GM20431 (cell line): ENCODE data around the gene P2RX2.

ENCODE experiments used
- in situ Hi-C: fragments of 300-500 bp; cut with MseI, MboI; formaldehyde crosslinking; loops from one replicate; pipeline ENCODE4 v1.15.0; 2020; ENCODE audit warnings: low sequenced_read_pairs; ENCODE audit not compliant: unreplicated experiment

P2RX2 gene

DNA sequence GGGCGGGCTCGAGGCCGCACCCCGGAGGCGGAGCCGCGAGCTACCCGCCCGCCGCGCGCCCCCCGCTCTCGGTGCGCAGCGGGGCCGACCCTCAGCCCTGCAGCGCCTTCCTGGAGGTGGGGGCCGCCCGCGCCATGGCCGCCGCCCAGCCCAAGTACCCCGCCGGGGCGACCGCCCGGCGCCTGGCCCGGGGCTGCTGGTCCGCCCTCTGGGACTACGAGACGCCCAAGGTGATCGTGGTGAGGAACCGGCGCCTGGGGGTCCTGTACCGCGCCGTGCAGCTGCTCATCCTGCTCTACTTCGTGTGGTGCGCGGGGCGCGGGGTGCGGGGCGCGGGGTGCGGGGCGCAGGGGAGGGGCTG lies at the start of gene P2RX2:
P2RX2 (plus strand) TSS at position 94 of the 361 bp plus-strand sequence; CDS start at position 135, 41 bp downstream.
- in situ Hi-C loops: no loop called here

DNA sequence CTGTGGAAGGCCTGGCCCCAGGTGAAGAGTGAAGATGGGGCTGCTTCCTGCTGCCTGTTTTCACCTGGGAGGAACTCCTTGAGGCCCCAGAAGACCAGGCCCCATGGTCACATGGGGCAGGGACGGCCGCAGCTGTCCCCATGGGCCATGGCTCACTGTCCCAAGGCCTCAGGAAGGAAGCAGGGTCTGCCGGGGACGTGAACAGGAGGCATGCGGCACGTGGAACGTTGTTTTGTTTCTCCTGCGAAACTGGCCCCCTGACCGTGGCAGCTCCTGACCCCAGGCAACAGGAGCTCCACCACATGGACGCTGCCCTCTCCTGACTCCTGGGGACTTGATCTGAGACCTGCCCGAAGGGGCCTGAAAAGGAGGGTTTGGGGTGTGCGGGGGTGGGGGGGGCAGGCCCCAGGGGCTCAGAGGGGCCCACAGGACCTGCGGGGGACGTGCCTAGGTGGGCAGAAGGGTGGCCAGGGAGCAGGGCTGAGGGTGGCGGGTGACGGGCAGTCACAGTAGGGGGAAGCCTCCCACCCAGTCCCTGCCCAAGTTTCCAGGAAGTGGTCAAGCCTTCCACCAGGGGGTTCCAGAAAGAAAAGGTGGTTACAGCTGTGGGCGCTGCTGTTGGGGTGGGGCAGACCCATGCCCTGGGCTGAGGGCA lies 49.6 kb upstream of the P2RX2 start:
- in situ Hi-C loops: no loop called here

DNA sequence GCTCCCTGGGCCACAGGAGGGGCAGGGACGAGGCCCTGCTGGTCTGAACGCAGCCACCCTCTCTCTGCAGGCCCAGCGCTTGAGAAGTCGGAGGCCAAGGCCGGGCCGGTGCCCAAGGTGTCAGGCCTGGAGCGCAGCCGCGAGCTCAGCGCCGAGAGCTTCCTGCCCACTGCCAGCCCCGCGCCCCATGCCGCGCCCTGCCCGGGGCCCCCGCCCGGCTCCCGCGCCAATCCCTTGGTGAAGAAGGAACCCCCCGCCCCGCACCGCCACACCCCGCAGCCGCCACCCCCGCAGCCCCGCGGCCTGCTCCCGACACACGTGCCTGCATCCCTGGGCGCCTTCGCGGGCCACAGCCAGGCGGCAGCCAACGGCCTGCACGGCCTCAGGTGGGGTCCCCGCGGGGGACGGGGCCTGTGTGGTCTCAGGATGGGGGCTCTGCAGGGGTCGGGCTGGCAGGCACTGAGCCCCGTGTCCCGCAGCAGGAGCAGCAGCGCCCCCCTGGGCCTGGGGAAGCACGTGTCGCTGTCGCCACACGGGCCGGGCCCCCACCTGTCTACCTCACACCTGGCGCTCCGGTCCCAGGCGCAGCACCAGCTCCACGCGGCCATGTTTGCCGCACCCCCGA lies 48.6 kb upstream of the P2RX2 start:
- in situ Hi-C loops: no loop called here

DNA sequence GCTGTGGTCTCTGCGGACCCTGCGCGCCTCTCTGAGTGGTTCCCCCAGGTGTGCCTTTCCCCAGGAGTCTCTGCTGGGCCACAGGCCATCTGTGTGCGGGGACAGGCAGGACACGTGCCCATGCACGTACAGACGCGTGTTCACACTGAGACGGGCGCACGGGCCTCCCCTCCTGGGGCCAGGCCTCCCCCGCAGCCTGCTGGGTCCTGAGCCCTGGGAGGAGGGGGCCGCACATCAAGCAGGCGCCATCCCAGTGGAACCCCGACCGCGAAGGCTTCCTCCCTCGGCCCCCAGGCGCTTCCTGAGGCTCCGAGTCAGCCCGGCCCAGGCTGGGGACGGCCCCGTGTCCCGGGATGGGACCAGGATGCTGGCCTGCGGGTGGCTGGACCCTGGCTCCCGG lies 47.9 kb upstream of the P2RX2 start:
- in situ Hi-C loops: no loop called here

DNA sequence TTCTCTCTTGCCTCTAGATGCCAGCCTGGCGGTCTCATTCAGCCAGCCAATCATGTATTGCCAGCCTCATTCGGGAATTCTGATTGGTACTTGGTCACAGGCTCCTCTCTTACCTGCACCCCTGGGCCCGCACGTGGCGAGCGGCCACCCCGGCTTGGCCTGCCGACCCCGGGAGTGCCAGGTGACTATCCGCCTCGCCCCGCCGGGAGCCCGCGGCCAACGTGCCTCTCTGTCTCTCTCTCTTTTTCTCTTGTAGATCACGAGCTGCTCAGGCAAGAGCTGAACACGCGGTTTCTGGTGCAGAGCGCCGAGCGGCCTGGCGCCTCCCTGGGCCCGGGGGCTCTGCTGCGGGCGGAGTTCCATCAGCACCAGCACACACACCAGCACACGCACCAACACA lies 47.5 kb upstream of the P2RX2 start:
- in situ Hi-C loops: no loop called here

DNA sequence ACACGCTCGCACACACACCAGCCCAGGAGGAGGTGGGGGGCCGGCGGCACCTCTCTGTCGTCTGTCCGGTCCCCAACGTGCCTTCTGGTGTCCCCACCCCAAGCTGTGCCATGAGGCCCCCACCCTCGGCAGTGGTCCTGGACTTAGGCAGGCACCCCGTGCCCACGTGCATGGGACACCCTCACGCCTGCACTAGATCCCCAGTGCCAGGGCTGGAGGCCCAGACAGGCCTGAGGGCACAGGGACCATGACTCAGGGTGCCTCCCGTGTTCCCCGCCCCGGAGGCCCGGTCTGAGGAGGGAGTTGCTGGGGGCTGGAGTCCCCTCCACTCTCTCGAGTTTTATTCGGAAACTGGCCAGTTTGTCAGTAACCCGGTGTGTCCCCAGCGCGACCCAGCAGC lies 47.0 kb upstream of the P2RX2 start:
- in situ Hi-C loops: no loop called here

DNA sequence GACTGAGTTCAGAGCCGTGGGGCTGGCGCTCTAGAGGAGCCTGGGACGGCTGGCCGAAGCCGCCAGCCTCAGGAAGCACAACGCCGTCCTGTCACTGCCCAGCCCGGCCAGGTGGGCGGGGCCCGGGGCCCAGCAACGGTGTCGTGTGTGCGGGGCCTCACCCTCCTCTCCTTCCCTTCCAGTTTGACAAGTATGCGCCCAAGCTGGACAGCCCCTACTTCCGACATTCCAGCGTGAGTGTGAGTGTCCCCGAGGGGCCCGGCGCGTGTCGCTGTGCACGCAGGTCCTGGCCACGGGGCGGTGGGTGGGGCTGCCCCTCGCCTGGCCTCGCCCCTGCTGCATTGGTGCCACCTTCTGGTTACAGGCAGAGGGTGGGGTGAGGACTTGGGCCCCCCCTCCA lies 46.5 kb upstream of the P2RX2 start:
- in situ Hi-C loops: no loop called here

DNA sequence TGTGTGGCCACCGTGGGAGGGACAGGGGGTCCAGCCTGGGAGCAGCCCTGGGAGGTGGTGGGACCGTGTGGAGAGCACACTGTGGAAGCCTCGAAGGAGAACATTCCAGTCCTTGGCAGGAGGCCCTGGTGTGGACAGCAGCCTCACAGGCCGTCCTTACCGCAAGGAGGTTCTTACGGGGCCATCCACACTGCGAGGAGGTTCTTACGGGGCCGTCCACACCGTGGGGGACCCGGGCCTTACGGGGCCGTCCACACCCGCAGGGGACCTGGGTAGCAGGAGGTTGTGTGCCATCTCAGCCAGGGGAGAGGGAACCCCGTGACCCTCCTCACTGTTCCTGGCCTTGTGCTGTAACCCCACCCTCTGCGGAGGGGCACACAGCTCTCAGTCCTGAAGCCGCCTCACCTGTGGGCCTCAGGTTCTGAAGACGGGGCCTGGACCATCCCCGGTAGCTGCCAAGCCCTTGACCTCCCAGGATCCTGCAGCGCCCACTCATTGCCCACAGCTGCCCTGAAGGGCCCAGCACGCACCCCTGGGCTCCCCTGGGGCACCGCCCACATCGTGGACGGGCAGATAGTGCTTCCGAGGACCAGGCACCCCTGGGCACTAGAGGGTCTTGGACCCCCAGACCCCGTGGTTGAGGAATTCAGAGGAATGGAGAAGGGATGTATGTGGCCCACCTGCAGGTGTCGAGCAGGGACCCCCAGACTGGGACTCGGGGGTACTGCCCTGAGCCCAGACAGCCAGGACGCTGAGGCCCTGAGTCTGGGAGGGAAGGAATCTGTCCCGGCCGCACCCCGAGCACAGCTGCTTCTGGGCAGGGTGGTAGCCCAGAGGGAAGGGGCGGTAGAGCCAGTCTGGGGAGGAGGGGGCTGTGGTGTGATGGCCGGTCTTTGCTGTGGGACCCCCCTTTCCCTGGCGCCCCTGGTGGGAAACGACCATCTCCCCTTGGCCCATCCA lies 45.5 kb upstream of the P2RX2 start:
- in situ Hi-C loops: no loop called here

DNA sequence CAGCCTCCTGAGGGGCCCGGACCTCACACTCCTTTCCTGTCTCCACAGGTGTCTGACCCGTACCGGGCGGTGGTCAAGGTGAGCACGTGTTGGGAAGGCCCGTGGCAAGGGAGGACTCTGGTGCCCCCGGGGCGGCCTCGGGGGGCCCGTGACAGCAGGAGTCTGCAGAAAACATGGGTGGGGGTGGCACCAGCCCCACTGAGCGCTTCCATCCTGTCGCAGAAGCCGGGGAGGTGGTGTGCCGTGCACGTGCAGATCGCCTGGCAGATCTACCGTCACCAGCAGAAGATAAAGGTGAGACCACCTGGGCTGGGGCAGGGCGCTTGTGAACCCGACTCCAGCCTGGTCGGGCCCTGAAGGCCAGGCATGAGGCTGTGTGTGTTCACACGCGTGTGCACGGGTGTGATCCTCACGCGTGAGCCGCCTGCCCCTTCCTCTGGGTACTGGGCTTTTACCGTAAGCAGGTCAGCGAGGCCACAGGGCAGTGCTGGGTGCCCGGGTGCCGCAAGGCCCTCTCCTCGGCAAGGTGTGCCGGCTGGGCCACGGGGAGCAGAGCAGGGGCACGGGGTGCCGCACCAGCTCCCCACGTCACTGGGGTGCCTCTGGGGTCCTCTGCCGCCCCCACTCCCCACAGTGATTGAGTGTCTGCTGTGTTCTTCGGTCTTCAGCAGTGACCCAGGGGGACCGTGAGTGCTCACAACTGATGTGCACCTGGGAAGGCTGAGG lies 44.1 kb upstream of the P2RX2 start:
- in situ Hi-C loops: no loop called here

DNA sequence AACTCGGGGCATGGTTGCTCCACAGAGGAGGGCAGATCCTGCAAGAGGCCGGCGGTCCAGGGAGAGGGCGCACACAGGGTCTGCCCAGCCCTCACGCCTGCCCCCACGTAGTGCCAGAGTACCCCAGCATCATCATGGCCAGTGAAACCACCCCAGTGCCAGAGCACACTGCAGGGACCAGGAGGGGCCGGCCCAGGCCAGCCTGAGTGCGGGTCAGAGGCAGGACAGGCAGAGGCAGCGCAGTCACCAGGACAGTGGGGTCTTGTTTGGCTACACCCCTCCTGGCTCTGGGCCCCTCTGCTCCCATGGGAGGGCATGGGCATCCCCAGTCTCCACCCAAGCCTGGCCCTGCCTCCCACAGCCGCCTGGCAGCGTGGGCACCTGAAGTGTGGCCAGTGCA lies 42.9 kb upstream of the P2RX2 start:
- in situ Hi-C loops: no loop called here

DNA sequence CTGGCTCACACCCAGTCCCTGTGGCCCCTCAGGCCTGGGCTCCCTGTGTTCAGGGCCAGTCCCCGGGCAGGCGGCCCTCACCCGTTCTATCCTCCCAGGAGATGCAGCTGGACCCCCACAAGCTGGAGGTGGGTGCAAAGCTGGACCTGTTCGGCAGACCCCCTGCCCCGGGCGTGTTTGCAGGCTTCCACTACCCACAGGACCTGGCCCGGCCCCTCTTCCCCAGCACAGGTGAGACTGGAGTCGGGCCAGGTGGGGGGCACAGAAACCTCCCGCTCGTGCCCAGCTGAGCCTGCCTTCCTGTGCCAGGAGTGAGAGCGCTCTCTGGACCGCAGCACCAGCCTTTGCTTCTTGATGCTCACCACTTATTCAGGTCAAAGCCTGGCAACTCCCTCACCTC lies 41.9 kb upstream of the P2RX2 start:
- in situ Hi-C loops: no loop called here

DNA sequence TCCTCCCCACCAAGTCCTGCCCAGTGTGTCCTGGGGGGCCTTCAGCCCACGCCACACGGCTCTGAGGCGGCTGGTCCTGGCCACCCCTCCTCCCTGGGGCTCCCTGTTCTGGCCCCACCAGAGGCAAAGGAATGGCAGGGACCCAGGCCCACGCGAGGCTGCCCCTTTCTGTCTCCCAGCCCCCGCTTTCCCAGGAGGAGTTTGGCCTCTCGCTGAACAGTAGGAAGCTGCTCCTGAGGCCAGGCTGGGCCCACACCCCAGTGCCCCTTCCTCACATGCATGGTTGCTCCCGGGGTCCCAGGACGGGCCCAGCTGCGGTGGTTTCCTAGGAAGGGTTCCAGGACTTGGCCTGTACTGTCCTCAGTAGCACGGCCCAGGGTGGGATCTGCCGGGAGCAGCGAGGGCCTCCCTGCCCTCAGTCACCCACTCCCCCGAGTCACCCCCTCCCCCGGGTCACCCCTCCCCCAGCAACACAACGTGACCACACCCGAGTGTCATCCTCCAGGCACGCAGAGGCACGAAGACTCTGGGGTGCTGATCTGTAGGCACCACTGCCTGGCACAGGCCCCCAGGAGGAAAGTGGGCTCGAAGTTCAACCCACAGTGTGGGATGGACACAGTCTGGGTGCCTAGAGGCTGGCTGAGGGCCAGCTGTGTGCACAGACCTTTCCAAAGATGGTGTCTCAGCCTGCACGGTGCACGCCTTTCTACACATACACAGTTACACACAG lies 41.2 kb upstream of the P2RX2 start:
- in situ Hi-C loops: no loop called here

DNA sequence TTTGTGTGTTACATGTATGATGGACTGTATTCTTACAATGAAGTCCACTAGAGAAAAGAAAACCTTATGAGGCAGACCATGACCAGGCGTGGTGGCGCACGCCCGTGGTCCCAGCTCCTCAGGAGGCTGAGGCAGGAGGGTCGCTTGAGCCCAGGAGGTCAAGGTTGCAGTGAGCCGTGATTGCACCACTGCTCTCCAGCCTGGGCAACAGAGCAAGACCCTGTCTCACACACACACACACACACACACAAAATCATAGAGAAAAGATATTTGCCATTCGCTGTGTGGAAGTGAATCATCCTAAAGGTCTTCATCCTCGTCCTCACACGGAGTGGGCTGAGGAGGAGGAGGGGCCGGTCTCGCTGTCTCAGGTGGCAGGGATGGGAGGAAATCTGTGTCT lies 40.5 kb upstream of the P2RX2 start:
- in situ Hi-C loops: no loop called here

DNA sequence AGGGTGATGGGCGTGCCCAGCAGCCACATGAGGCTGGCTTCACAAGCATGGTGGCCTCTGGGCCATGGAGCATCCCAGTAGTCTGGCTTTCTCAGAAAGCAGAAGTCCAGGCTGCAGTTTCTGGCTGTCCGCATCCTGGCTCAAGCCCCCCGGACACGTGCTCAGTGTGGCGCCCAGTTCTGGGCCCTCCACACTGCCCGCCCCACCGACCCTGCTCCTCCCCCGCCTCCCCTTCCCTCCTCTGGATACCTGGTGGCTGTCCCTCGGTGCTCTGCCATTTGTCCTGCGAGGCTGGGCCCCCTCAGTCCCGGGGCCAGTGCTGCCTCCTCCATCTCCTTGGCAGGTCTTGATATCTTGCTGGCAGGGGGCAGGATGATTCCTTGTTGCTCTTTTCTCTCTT lies 39.8 kb upstream of the P2RX2 start:
- in situ Hi-C loops: no loop called here

DNA sequence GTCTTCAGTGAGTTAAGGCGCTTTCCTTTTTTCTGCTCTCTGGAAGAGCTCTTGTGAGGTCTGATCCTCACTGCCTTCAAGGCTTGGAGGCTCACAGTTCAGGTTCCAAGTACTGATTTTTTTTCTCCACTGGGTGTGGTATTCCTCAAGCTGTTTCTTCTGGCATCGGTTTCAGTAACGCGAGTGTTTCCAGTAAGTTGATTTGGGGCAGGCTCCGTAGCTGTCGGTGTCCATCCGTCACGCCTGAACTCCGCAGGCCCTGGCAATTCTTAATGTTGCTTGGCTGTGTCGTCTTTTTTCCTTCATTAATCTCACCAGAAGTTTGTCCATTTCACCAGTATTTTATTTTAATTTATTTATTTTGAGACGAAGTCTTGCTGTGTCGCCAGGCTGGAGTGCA lies 38.8 kb upstream of the P2RX2 start:
- in situ Hi-C loops: no loop called here

DNA sequence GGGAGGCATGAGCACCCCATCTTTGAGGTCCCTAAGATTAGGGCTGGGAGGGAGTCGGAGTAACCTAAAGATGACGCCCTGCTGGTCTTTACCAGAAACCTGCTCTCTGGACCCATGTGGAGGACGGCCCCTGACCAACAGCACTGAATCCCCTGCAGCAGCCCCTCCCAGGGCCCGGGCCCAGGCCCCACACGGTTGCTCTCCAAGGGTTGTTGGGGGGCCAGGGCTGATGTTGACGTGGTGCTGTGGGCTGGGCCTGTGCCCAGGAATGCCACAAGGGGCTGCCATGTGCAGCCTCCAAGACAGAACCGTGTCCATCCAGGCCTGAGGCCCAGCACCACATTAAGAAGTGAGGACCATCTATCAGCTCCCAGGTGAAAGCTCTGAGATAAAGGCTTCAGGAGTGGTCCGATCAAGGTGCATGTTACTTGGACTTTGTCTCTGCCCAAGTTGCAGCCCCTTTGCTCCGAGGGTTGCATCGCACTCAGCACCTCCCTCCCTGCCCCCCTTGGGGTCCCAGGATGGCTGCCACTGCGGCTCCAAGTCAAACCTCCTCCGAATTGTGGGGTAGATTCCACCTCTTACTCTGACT lies 37.8 kb upstream of the P2RX2 start:
- in situ Hi-C loops: no loop called here

DNA sequence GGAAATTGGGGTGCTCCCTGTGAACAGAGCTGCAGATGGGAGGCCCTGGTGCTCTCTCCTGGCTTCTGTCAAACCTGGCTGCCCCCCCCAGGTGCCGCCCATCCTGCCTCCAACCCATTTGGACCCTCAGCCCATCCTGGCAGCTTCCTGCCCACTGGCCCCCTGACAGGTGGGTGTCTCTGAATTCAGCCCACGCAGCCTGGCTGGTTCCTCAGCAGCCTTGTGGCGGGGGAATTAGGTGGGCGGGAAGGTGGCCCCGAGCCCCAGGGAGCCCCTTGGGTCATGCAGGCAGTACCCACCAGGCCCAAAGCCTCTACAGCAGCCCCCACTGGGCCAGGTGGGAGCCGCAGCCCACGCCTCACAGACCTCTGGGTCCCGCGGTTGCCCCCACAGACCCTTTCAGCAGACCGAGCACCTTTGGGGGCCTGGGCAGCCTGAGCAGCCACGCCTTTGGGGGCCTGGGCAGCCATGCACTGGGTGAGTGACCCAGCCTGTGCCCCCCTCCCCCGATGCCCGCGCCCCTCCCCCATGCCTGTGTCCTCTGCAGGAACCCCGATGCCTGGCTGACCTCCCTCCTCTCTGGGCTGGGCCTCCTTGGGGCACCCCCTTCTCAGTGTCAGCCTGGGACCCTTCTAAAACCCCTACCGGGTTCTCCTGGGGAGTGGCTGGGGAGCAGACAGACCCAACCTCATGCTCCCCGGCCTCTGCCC lies 37.1 kb upstream of the P2RX2 start:
- in situ Hi-C loops: no loop called here

DNA sequence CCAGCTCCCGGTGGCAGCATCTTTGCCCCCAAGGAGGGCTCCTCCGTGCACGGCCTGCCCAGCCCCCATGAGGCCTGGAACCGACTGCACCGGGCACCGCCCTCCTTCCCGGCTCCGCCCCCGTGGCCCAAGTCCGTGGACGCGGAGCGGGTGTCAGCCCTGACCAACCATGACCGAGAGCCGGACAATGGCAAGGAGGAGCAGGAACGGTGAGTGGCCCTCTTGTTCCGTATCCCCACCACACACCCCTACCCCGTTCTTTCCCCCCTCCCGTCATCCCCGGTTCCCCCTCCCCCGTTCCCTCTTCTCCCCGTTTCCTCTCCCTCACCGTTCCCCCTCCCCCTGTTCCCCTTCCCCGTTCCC lies 36.5 kb upstream of the P2RX2 start:
- in situ Hi-C loops: no loop called here
